ENCODE data around the gene DSE.

DSE gene

GRCh38 chr6:116388924-116389323, 18.2 kb downstream of the DSE start:
- DNase-seq = no peak

GRCh38 chr6:116389357-116389756, 18.6 kb downstream of the DSE start:
- no peak for DNase-seq

GRCh38 chr6:116390581-116390980, 19.8 kb downstream of the DSE start:
- no peak for DNase-seq

GRCh38 chr6:116392132-116393013, 21.6 kb downstream of the DSE start:
- no peak for DNase-seq

GRCh38 chr6:116393430-116393829, 22.7 kb downstream of the DSE start:
- no peak for DNase-seq

- no peak for DNase-seq
Measured at GRCh38 chr6:116395647-116396046, 24.9 kb downstream of the DSE start.

GRCh38 chr6:116396441-116396840, 25.7 kb downstream of the DSE start:
- DNase-seq = no peak

- no peak for DNase-seq
Measured at GRCh38 chr6:116397914-116398313, 27.2 kb downstream of the DSE start.

- no peak for DNase-seq
Measured at GRCh38 chr6:116398316-116399010, 27.7 kb downstream of the DSE start.

- no peak for DNase-seq
Measured at GRCh38 chr6:116399287-116399686, 28.5 kb downstream of the DSE start.

- no peak for DNase-seq
Measured at GRCh38 chr6:116400328-116400727, 29.6 kb downstream of the DSE start.

- DNase-seq = no peak
Measured at GRCh38 chr6:116402108-116402937, 31.6 kb downstream of the DSE start.

- DNase-seq = no peak
Measured at GRCh38 chr6:116403205-116403604, 32.5 kb downstream of the DSE start.

- DNase-seq = no peak
Measured at GRCh38 chr6:116404696-116405095, 33.9 kb downstream of the DSE start.

GRCh38 chr6:116405138-116405537, 34.4 kb downstream of the DSE start:
- DNase-seq = no peak

- no peak for DNase-seq
Measured at GRCh38 chr6:116405652-116406356, 35.1 kb downstream of the DSE start.

GRCh38 chr6:116406678-116407345, 36.1 kb downstream of the DSE start:
- no peak for DNase-seq

- no peak for DNase-seq
Measured at GRCh38 chr6:116408491-116408890, 37.7 kb downstream of the DSE start.

- no peak for DNase-seq
Measured at GRCh38 chr6:116409756-116410155, 39.0 kb downstream of the DSE start.

- DNase-seq = peak; percentile 14
Measured at GRCh38 chr6:116411284-116411623, 40.5 kb downstream of the DSE start.

GRCh38 chr6:116412270-116412669, 41.5 kb downstream of the DSE start:
- DNase-seq = no peak

GRCh38 chr6:116413357-116413756, 42.6 kb downstream of the DSE start:
- no peak for DNase-seq

All from DMS79 treated with DMSO at 0.1 percent for 48 hours (cell line).